ENCODE data around the gene CYTIP.

DNA sequence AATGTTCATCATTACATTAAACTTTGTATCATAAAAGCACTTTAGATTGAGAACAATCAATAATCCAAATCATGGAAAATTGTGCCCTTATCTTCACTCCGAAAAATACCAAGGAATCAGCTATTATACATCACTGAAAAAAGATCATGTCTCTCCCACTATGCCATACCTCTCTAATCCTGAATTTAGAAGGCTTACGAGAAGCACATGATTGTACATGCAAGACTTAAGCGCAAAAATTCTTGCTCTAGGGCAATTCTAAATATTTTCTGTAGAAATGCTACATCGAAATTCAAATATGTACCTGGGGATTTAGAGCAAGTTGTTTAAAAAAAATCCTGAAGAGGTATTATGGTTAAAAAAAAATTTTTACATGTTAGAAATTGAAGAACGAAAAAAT lies 1.3 kb downstream of the CYTIP start:
- TF ChIP-seq, protein P1, sequence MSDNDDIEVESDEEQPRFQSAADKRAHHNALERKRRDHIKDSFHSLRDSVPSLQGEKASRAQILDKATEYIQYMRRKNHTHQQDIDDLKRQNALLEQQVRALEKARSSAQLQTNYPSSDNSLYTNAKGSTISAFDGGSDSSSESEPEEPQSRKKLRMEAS (IDR thresholded peaks at IDR 0.05; ENCODE audit: low read depth, low read length), result no peak
- TF ChIP-seq, protein P2, sequence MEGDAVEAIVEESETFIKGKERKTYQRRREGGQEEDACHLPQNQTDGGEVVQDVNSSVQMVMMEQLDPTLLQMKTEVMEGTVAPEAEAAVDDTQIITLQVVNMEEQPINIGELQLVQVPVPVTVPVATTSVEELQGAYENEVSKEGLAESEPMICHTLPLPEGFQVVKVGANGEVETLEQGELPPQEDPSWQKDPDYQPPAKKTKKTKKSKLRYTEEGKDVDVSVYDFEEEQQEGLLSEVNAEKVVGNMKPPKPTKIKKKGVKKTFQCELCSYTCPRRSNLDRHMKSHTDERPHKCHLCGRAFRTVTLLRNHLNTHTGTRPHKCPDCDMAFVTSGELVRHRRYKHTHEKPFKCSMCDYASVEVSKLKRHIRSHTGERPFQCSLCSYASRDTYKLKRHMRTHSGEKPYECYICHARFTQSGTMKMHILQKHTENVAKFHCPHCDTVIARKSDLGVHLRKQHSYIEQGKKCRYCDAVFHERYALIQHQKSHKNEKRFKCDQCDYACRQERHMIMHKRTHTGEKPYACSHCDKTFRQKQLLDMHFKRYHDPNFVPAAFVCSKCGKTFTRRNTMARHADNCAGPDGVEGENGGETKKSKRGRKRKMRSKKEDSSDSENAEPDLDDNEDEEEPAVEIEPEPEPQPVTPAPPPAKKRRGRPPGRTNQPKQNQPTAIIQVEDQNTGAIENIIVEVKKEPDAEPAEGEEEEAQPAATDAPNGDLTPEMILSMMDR (IDR thresholded peaks at IDR 0.05; ENCODE audit: low read depth, low read length), result no peak
- TF ChIP-seq POLR2A (IDR thresholded peaks at IDR 0.05; ENCODE audit: extremely low read depth, insufficient read length), result no peak
- TF ChIP-seq MYC (IDR thresholded peaks at IDR 0.05; ENCODE audit: low read depth, low read length), result no peak
